Measurements from ENCODE around the gene OR1J2. TPM values are rescaled to one million over a fixed set of nuclear protein-coding genes. Genes with fewer than 3 reads are reported as not detected.

OR1J2 gene
- total and polyA plus RNA-seq, 2 of the 4 experiments (the other 2 are of a cell fraction), result not detected

GRCh38 chr9:122463828-122464632, 46.6 kb upstream of the OR1J2 start (continued):
- no peak for TF ChIP-seq CTCF (conservative IDR thresholded peaks at IDR 0.05; ENCODE audit: low read depth, low read length)
- no peak for TF ChIP-seq MAZ (IDR thresholded peaks at IDR 0.05; ENCODE audit: borderline replicate concordance, low read depth, low read length)

Data from IMR-90 (cell line).